Right atrium auricular region (tissue), 2 donors: ENCODE data around the gene UGT2B7. TPM values are rescaled to one million over a fixed set of nuclear protein-coding genes. Genes with fewer than 3 reads are reported as not detected.
"Not testable (repeated sequence)": the region's sequence is repeated elsewhere in the genome, so short reads cannot be mapped to it uniquely, and the experiment has no call there.

Source experiments
- DNase-seq: peaks from one replicate; pipeline ENCODE4 v3.0.0-alpha.2; 2019; ENCODE audit warnings: low spot score
- H3K27ac ChIP-seq, 2 donors: fragments of 200-600 bp; sonication (generic); 1 replicate in 1 of 2; 2 replicates in 1 of 2; pipeline ENCODE4 v1.5.1; 2016 to 2019
- H3K27me3 ChIP-seq, 2 donors: fragments of 200-600 bp; sonication (generic); one replicate each; pipeline versions ENCODE4 v1.5.1 to v1.6.0; 2017 to 2019
- H3K36me3 ChIP-seq: fragments of 200-600 bp; sonication (generic); one replicate; pipeline ENCODE4 v1.5.1; 2016
- H3K4me1 ChIP-seq, 2 donors: fragments of 200-600 bp; sonication (generic); one replicate each; pipeline versions ENCODE4 v1.5.1 to v1.6.0; 2017 to 2019
- H3K4me3 ChIP-seq, 2 donors: fragments of 200-600 bp; sonication (generic); 1 replicate in 1 of 2; 2 replicates in 1 of 2; pipeline ENCODE4 v1.5.1; 2017 to 2019; ENCODE audit warnings: mild to moderate bottlenecking in 1 of 2, moderate library complexity in 1 of 2
- H3K9me3 ChIP-seq, 2 donors: fragments of 200-600 bp; sonication (generic); one replicate each; pipeline ENCODE4 v1.5.1; 2019
- CTCF ChIP-seq, 2 donors: fragments of 200-600 bp; sonication (generic); IDR thresholded peaks; one replicate each; pipeline ENCODE4 v1.5.1; 2019; ENCODE audit warnings: antibody characterized with exemption in 2 of 2
- total RNA-seq, 2 donors: library from RNA; depleted of rRNA; stranded (reverse); fragments of >200 nt; gene quantifications; one replicate each; pipeline ENCODE4 v1.1.0, GENCODE V29; 2016

The UGT2B7 gene
- total RNA-seq, 2 donors from 2014 or later: not detected

GRCh38 chr4:69104719-69105275 lies 8.5 kb downstream of the UGT2B7 start:
- Histone ChIP-seq H3K4me1 (no peaks in the 10 kb centered on the region), H3K4me3 (no peak overlapping the region), H3K27ac (no peak overlapping the region), H3K9me3 (no peaks in the 10 kb centered on the region), H3K36me3 (no peaks in the 10 kb centered on the region), H3K27me3 (no peaks in the 10 kb centered on the region)
- no peak for DNase-seq
- TF ChIP-seq CTCF (IDR thresholded peaks at IDR 0.05): no peak

- not testable (repeated sequence) for H3K4me3 ChIP-seq, H3K4me1 ChIP-seq, H3K27me3 ChIP-seq, H3K9me3 ChIP-seq, H3K36me3 ChIP-seq, H3K27ac ChIP-seq, DNase-seq
Measured at GRCh38 chr4:69115151-69115850, 19.0 kb downstream of the UGT2B7 start.

- Histone ChIP-seq H3K9me3 (no peaks in the 10 kb centered on the region), H3K36me3 (no peaks in the 10 kb centered on the region), H3K4me1 (no peaks in the 10 kb centered on the region), H3K4me3 (no peak overlapping the region), H3K27ac (no peak overlapping the region), H3K27me3 (no peaks in the 10 kb centered on the region)
- DNase-seq: no peak
- TF ChIP-seq CTCF (IDR thresholded peaks at IDR 0.05): no peak
Measured at GRCh38 chr4:69115851-69116213, 19.6 kb downstream of the UGT2B7 start.

- Histone ChIP-seq H3K27me3 (no peaks in the 10 kb centered on the region), H3K4me1 (no peaks in the 10 kb centered on the region), H3K4me3 (no peak overlapping the region), H3K9me3 (no peaks in the 10 kb centered on the region), H3K27ac (no peak overlapping the region), H3K36me3 (no peaks in the 10 kb centered on the region)
- no peak for TF ChIP-seq CTCF (IDR thresholded peaks at IDR 0.05)
- DNase-seq: no peak
Measured at GRCh38 chr4:69116645-69117321, 20.5 kb downstream of the UGT2B7 start.

GRCh38 chr4:69120870-69121269 lies 24.6 kb downstream of the UGT2B7 start:
- Histone ChIP-seq H3K27me3 (no peaks in the 10 kb centered on the region), H3K36me3 (no peaks in the 10 kb centered on the region), H3K27ac (no peak overlapping the region), H3K4me1 (no peaks in the 10 kb centered on the region), H3K9me3 (no peaks in the 10 kb centered on the region), H3K4me3 (no peak overlapping the region)
- no peak for TF ChIP-seq CTCF (IDR thresholded peaks at IDR 0.05)
- DNase-seq: no peak

DNA sequence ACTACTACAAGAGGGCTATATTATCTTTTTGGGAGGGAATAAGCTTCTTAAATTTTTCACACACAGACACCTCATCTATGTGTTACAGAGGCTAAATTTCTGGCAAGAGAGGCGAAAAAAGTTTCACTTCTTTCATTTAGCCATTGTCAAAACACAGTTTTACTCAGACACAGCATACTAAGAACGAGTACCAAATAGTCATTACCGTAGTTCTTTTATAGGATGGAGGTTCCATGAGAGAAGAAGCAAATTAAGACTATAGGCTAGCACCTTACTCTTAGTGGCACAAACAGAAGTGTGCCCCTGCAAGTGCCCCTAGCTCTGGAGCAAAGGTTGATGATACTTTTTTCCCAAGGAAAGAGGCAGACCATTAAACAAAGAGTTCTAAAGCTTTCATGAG lies 26.2 kb downstream of the UGT2B7 start:
- TF ChIP-seq CTCF (IDR thresholded peaks at IDR 0.05): no peak
- Histone ChIP-seq H3K27me3 (no peaks in the 10 kb centered on the region), H3K4me3 (no peak overlapping the region), H3K36me3 (no peaks in the 10 kb centered on the region), H3K9me3 (no peaks in the 10 kb centered on the region), H3K27ac (no peak overlapping the region), H3K4me1 (no peaks in the 10 kb centered on the region)
- DNase-seq: no peak
